GM21447 (cell line): ENCODE measurements around the gene BHLHA9.
"Not testable (repeated sequence)": the region's sequence is repeated elsewhere in the genome, so short reads cannot be mapped to it uniquely, and the experiment has no call there.

Experiments used
- ATAC-seq: cut with Tn5 transposase; IDR thresholded peaks from one replicate; pipeline ENCODE4 v1.9.1; 2021; ENCODE audit not compliant: unreplicated experiment

Gene BHLHA9

GRCh38 chr17:1298606-1299005 lies 28.4 kb downstream of the BHLHA9 start:
- no peak for ATAC-seq

GRCh38 chr17:1299552-1300370 lies 29.5 kb downstream of the BHLHA9 start:
- ATAC-seq: no peak

GRCh38 chr17:1300371-1300905 lies 30.2 kb downstream of the BHLHA9 start:
- ATAC-seq: no peak

GRCh38 chr17:1301546-1301945 lies 31.3 kb downstream of the BHLHA9 start:
- ATAC-seq: no peak

GRCh38 chr17:1302761-1303160 lies 32.5 kb downstream of the BHLHA9 start:
- ATAC-seq: no peak

- no peak for ATAC-seq
These were observed 34.3 kb downstream of the BHLHA9 start for GRCh38 chr17:1304522-1304921.

GRCh38 chr17:1304962-1305563 lies 34.8 kb downstream of the BHLHA9 start:
- no peak for ATAC-seq

- ATAC-seq: not testable (repeated sequence)
These were observed 37.6 kb downstream of the BHLHA9 start for GRCh38 chr17:1307829-1308228.

GRCh38 chr17:1312261-1312870 lies 42.1 kb downstream of the BHLHA9 start:
- no peak for ATAC-seq

- no peak for ATAC-seq
These were observed 43.2 kb downstream of the BHLHA9 start for GRCh38 chr17:1313270-1314005.

GRCh38 chr17:1315409-1315808 lies 45.2 kb downstream of the BHLHA9 start:
- ATAC-seq: no peak

GRCh38 chr17:1315891-1316403 lies 45.7 kb downstream of the BHLHA9 start:
- no peak for ATAC-seq
